ENCODE measurements around the gene DLX5.
"Not testable (repeated sequence)": the region's sequence is repeated elsewhere in the genome, so short reads cannot be mapped to it uniquely, and the experiment has no call there.

DLX5 gene

GRCh38 chr7:97024209-97025129, at the start of gene DLX5:
Gene DLX5 (minus strand): TSS chr7:97024831. CDS start chr7:97024623, 208 bp downstream.
- no peak within 1 kb of the TSS for H3K27ac ChIP-seq (ENCODE audit: low read depth, low read length)
- H3K27me3 ChIP-seq (ENCODE audit: control insufficient read depth, insufficient read depth, low read length), result peaks cover 61% of the 10 kb centered on the region
- peaks cover 4% of the 10 kb centered on the region for H3K4me1 ChIP-seq (ENCODE audit: control insufficient read depth, insufficient read depth, low read length)
- H3K9ac ChIP-seq (ENCODE audit: low read length), result no peak within 1 kb of the TSS
- no peaks in the 10 kb centered on the region for H3K36me3 ChIP-seq (ENCODE audit: control insufficient read depth, insufficient read depth, low read length)
- H3K4me3 ChIP-seq (ENCODE audit: low read length), result peak within 1 kb of the TSS; percentile 51

DNA sequence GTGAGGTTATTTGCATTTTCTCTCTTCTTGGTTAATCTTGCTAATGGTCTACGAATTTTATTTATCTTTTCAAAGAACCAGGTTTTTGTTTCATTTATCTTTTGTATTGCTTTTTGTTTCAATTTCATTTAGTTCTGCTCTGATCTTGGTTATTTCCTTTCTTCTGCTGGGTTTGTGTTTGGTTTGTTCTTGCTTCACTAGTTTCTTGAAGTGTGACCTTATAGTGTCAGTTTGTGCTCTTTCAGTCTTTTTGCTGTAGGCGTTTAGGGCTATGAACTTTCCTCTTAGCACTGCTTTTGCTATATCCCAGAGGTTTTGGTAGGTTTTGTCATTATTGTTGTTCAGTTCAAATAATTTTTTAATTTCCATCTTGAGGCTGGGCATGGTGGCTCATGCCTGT, 47.4 kb upstream of the DLX5 start:
- H3K4me3 ChIP-seq (ENCODE audit: low read length); H3K27me3 ChIP-seq (ENCODE audit: control insufficient read depth, insufficient read depth, low read length); H3K9ac ChIP-seq (ENCODE audit: low read length): not testable (repeated sequence)

GRCh38 chr7:97064972-97065587, 40.4 kb upstream of the DLX5 start:
- Histone ChIP-seq H3K27ac (ENCODE audit: low read depth, low read length) (no peak overlapping the region), H3K36me3 (ENCODE audit: control insufficient read depth, insufficient read depth, low read length) (no peaks in the 10 kb centered on the region), H3K9ac (ENCODE audit: low read length) (no peak overlapping the region), H3K4me1 (ENCODE audit: control insufficient read depth, insufficient read depth, low read length) (no peaks in the 10 kb centered on the region), H3K27me3 (ENCODE audit: control insufficient read depth, insufficient read depth, low read length) (no peaks in the 10 kb centered on the region), H3K4me3 (ENCODE audit: low read length) (no peak overlapping the region)

More for the DNA sequence above, 47.4 kb upstream of the DLX5 start:
- H3K27ac ChIP-seq (ENCODE audit: low read depth, low read length); H3K4me1 ChIP-seq (ENCODE audit: control insufficient read depth, insufficient read depth, low read length); H3K36me3 ChIP-seq (ENCODE audit: control insufficient read depth, insufficient read depth, low read length): not testable (repeated sequence)

DNA sequence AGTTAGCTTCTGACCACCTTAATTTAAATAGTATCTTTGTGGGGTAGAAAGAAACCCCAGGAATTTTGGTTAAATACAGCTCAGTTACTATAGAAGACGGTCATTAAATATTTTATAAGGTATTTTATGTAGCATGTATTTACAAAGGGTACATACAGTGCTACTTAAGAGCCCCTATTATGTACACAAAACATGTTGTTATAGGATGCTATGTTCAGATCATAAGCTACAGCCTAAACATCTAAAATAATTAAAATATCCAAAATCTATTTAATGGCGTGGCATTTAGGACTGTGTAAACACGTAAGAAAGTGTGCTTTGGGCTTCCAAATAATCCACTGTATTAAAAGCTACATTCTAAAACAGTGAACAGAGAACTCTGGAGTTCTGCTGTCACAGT, 39.4 kb upstream of the DLX5 start:
- Histone ChIP-seq H3K4me1 (ENCODE audit: control insufficient read depth, insufficient read depth, low read length) (no peaks in the 10 kb centered on the region), H3K27ac (ENCODE audit: low read depth, low read length) (no peak overlapping the region), H3K9ac (ENCODE audit: low read length) (no peak overlapping the region), H3K4me3 (ENCODE audit: low read length) (no peak overlapping the region), H3K27me3 (ENCODE audit: control insufficient read depth, insufficient read depth, low read length) (no peaks in the 10 kb centered on the region), H3K36me3 (ENCODE audit: control insufficient read depth, insufficient read depth, low read length) (no peaks in the 10 kb centered on the region)

- Histone ChIP-seq H3K27ac (ENCODE audit: low read depth, low read length) (no peak overlapping the region), H3K4me3 (ENCODE audit: low read length) (no peak overlapping the region), H3K9ac (ENCODE audit: low read length) (no peak overlapping the region), H3K36me3 (ENCODE audit: control insufficient read depth, insufficient read depth, low read length) (no peaks in the 10 kb centered on the region), H3K27me3 (ENCODE audit: control insufficient read depth, insufficient read depth, low read length) (peaks cover 4% of the 10 kb centered on the region), H3K4me1 (ENCODE audit: control insufficient read depth, insufficient read depth, low read length) (no peaks in the 10 kb centered on the region)
These were observed 18.6 kb upstream of the DLX5 start for GRCh38 chr7:97043281-97043680.

DNA sequence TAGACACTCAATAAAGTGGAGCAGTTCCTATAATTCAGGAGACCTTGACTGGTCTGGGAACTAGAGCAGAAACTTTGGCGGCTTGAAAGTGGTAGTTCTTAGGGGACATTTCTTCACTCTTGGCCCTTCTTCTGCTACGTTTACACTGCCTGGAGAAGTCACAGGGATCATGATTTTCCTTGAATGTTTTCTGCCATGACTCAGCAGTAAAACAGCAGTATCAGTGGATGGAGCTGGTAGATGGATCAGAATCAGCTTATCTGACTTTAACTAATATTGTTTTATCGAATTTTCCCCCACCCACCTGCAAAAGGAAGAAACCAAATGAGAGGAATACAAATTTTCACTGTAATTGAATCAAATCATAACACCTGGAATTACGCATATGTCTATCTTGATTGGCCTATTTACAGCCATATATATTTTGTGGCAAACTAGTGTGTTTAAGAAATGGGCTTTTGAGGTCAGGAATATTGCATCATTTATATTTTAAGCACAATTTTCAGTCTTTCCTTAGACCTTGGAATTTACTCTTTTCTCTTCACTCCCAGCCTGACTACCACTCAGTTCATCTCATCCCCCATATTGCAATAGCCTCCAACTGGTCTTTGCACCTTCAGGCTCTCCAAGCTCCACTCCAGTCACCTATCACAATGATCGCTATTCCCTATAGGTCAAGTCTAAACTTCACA, 14.9 kb upstream of the DLX5 start:
- H3K4me1 ChIP-seq (ENCODE audit: control insufficient read depth, insufficient read depth, low read length), result no peaks in the 10 kb centered on the region
- no peak overlapping the region for H3K4me3 ChIP-seq (ENCODE audit: low read length)
- H3K27ac ChIP-seq (ENCODE audit: low read depth, low read length), result no peak overlapping the region
- H3K27me3 ChIP-seq (ENCODE audit: control insufficient read depth, insufficient read depth, low read length), result peaks cover 4% of the 10 kb centered on the region
- H3K9ac ChIP-seq (ENCODE audit: low read length), result no peak overlapping the region
- H3K36me3 ChIP-seq (ENCODE audit: control insufficient read depth, insufficient read depth, low read length), result no peaks in the 10 kb centered on the region

- H3K36me3 ChIP-seq (ENCODE audit: control insufficient read depth, insufficient read depth, low read length); H3K27ac ChIP-seq (ENCODE audit: low read depth, low read length); H3K4me1 ChIP-seq (ENCODE audit: control insufficient read depth, insufficient read depth, low read length); H3K27me3 ChIP-seq (ENCODE audit: control insufficient read depth, insufficient read depth, low read length); H3K9ac ChIP-seq (ENCODE audit: low read length); H3K4me3 ChIP-seq (ENCODE audit: low read length): not testable (repeated sequence)
These were observed 9.7 kb upstream of the DLX5 start for GRCh38 chr7:97034213-97034852.

GRCh38 chr7:97027427-97028234, 3.0 kb upstream of the DLX5 start:
- Histone ChIP-seq H3K36me3 (ENCODE audit: control insufficient read depth, insufficient read depth, low read length) (no peaks in the 10 kb centered on the region), H3K9ac (ENCODE audit: low read length) (no peak overlapping the region), H3K4me3 (ENCODE audit: low read length) (peak overlapping the region; percentile 58), H3K27me3 (ENCODE audit: control insufficient read depth, insufficient read depth, low read length) (peaks cover 36% of the 10 kb centered on the region), H3K27ac (ENCODE audit: low read depth, low read length) (no peak overlapping the region), H3K4me1 (ENCODE audit: control insufficient read depth, insufficient read depth, low read length) (peaks cover 3% of the 10 kb centered on the region)

DNA sequence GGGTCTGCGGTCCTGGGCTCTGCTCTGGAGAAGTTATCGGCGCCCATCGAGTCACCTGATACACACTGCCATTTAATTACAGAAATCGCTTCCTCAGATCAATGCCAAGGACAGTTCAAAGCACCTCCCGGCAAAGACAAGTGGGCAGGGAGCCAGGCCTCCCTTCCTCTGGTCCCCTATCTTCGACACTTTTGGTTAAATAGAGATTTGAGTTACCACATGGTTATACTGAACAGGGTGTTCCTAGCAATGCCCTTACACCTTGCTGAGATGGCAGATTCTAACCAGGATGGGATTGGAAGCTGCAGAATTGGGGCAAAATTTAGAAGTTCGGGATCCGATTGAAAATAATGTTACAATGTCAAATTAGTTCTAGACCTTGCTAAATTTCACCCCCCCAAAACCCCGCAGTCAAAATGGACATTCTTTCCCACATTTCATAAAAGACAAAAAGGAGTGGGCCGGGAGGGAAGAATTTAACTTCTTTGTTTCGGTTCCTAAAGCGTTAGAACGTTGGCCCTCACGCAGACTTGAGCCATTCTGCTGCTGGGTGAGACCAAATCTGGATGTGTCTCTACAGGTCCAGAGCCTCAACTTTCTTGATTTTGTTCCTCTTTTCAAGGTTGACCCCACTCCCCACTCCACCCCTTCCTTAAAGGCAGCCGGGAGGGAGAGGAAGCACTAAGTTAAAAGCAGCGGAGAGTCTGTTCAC, 2.2 kb upstream of the DLX5 start:
- peaks cover 3% of the 10 kb centered on the region for H3K4me1 ChIP-seq (ENCODE audit: control insufficient read depth, insufficient read depth, low read length)
- peaks cover 44% of the 10 kb centered on the region for H3K27me3 ChIP-seq (ENCODE audit: control insufficient read depth, insufficient read depth, low read length)
- no peaks in the 10 kb centered on the region for H3K36me3 ChIP-seq (ENCODE audit: control insufficient read depth, insufficient read depth, low read length)
- H3K9ac ChIP-seq (ENCODE audit: low read length), result no peak overlapping the region
- no peak overlapping the region for H3K27ac ChIP-seq (ENCODE audit: low read depth, low read length)
- peak overlapping the region; percentile 58 for H3K4me3 ChIP-seq (ENCODE audit: low read length)

- Histone ChIP-seq H3K27me3 (ENCODE audit: control insufficient read depth, insufficient read depth, low read length) (peaks cover 50% of the 10 kb centered on the region), H3K27ac (ENCODE audit: low read depth, low read length) (no peak overlapping the region), H3K36me3 (ENCODE audit: control insufficient read depth, insufficient read depth, low read length) (no peaks in the 10 kb centered on the region), H3K4me1 (ENCODE audit: control insufficient read depth, insufficient read depth, low read length) (peaks cover 4% of the 10 kb centered on the region), H3K9ac (ENCODE audit: low read length) (no peak overlapping the region), H3K4me3 (ENCODE audit: low read length) (peak overlapping the region; percentile 9)
These were observed 1.5 kb upstream of the DLX5 start for GRCh38 chr7:97025983-97026714.

GRCh38 chr7:97025130-97025499, 484 bp upstream of the DLX5 start:
- Histone ChIP-seq H3K36me3 (ENCODE audit: control insufficient read depth, insufficient read depth, low read length) (no peaks in the 10 kb centered on the region), H3K4me1 (ENCODE audit: control insufficient read depth, insufficient read depth, low read length) (peaks cover 4% of the 10 kb centered on the region), H3K4me3 (ENCODE audit: low read length) (peak overlapping the region; percentile 22), H3K27me3 (ENCODE audit: control insufficient read depth, insufficient read depth, low read length) (peaks cover 59% of the 10 kb centered on the region), H3K27ac (ENCODE audit: low read depth, low read length) (no peak overlapping the region), H3K9ac (ENCODE audit: low read length) (no peak overlapping the region)
